Stimulated activated naive CD8-positive, alpha-beta T cell treated with anti-CD3 and anti-CD28 coated beads, Interleukin-15, Interleukin-2, amounts not matched to agents 100 U/mL and 50 U/mL, for 24 hours (primary cell): ENCODE results near the gene DNAAF5.

ENCODE experiments used
- ATAC-seq: fragments of 150-1000 bp; cut with Tn5 transposase; one replicate; pipeline ENCODE4 v1.10.0; 2021
- DNase-seq: peaks from one replicate; pipeline ENCODE4 v3.0.0; 2021

DNAAF5 gene

DNA sequence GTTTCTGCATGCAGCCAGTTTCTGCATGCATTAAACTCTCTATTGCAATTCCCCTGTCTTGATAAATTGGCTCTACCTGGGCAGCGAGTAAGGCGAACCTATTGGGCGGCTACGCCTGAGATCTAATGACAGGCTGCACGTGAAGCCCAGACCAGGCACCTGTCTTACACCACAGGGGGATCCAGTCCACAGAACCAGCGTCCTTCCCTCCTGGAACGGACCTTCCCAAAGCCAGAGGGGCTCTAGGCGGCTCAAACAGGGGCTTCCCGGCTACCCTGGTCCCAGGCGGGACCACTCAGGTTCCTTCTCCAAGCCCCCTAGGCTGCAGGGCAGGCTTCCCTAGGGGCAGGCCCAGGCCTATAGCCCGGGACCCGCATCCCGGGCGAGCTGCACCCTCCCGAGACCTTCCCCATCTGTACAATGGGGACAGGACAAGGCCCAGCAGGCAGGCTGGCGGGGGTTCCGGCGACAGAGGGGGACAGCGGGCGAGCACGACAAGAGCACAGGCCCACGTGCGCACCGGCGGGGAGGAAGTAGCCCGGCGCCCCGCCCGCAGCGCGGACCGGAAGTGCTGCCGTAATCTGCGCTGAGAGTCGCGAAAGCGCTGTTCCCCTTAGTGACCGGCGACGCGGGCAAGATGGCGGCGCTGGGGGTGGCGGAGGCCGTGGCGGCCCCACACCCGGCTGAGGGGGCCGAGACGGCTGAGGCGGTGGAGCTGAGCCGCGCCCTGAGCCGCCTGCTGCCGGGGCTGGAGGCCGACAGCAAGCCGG is at the start of gene DNAAF5:
DNAAF5 (plus strand) TSS at position 616 of the 770 bp plus-strand sequence; CDS start at position 638, 22 bp downstream.
- peak; percentile 91 for DNase-seq
- ATAC-seq = peak; percentile 86

DNA sequence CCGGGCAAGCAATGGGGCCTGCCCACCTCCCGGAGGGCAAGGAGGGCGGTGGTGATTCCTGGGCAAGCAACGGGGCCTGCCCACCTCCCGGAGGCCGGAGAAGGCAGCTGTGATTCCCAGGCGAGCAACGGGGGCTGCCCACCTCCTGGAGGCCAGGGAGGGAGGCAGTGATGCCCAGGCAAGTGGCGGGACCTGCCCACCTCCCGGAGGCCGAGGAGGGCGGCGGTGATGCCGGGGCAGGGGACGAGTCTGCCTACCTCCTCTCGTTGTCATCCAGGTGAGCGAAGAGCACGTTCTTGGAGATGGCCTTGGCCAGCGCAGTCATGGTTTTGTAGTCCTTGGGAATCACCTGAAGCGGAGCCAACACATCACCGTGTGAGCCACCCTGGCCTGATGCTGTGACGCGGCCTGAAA is 49.5 kb upstream of the DNAAF5 start:
- ATAC-seq = no peak
- DNase-seq = no peak

DNA sequence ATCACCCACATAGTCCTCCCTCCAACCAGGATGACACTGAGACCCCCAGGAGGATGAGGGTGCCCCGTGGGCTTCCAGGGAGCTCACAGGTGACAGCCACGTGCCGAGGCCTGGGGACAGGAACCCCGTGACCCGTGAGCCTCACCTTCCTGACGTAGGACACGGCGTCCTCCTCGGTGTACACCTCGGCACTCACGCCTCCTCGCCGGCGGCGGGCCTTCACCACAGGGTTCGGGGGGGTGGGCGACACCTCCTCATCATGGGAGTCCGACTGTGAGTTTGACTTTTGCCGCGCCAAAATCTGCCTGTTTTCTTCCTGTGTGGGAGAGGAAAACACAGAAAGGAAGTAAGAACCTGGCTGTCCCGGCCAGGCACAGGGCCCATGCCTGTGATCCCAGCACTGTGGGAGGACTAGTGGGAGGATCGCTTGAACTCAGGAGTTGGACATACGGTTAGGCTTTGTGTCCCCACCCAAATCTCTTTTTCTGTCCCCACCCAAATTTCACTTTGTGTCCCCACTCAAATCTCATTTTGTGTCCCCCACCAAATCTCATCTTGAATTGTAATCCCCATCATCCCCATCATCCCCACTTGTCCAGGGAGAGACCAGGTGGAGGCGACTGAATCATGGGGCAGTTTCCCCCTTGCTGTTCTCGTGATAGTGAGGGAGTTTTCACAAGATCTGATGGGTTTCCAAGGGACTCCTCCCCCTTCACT is 45.9 kb upstream of the DNAAF5 start:
- DNase-seq = no peak
- no peak for ATAC-seq

DNA sequence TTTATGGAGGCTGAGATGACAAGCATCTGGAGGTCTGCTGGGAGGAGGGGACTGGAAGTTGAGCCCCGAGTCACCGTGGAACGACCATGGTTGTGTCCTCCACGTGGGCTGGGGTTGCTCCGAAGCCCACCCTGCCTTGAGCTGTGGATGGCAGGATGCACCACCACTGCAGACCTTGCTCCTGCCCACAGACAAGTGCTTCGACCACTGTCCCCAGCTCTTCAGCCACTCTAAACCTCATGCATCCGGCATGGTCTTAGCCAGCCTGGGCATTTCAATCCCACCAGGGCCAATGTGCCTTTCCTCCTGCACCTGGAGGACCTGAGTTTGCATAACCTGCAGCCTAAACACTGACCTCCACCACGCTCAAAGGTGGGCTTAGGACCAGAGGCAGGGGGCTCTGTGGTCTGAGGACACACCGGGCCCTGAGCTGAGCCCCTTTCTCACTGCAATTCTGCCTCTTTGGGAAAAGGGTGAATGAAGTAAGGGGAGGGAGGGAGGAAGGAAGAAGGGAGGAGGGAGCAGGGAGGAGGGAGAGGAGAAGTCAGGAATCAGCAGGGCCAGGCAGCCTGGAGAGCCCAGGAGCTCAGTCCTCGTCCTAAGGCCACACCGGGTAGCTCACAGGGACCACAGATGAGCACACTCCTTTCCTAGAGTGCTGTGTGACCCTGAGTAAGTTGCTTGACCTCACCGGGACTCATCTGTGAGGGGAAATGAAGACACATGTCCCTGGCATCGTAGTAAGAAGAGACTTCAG is 44.8 kb upstream of the DNAAF5 start:
- DNase-seq (no peak), ATAC-seq (no peak)

DNA sequence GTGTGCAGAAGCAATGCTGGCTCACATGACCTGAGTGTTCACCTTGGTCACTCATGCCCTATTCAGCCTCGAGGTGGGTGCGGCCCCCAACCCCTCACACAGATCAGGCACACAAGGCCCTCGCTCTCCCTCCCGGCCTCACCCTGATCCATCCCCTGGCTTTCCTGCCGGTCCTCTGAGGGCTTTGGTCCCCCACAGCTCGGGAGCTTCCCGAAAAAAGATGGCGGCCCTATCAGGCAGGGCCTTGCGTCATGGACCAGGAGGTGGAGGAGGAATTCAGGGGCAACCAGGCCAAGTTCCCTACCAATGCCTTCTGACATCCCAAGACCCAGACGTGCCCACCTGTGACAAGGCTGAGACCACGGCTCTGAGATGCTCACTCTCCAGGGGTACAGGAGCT is 43.7 kb upstream of the DNAAF5 start:
- no peak for ATAC-seq
- no peak for DNase-seq

- no peak for ATAC-seq
- no peak for DNase-seq
Observed at GRCh38 chr7:683526-684205, 42.8 kb upstream of the DNAAF5 start.

DNA sequence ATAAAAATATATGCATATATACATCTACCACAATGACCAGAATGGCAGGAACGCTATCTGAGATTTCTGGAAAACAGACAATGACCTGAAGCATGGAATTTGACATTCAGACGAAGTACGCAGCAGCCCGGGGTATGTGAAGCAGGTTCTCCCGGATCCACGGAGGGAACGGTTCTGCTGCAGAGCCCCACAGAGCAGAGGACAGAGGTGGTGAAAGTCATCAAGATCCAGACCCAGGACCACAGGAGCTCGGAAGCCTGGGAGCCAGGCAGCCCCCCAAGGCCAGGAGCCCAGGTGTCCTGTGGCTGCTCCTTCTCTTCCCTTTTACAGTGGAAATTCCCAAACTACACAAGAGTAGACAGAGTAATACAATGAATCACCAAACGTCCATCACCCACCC is 42.1 kb upstream of the DNAAF5 start:
- no peak for ATAC-seq

GRCh38 chr7:685540-685939 is 41.0 kb upstream of the DNAAF5 start:
- no peak for DNase-seq
- no peak for ATAC-seq

More for the DNA sequence above, 42.1 kb upstream of the DNAAF5 start:
- no peak for DNase-seq

- no peak for DNase-seq
- no peak for ATAC-seq
Observed at GRCh38 chr7:690478-691360, 35.8 kb upstream of the DNAAF5 start.

- ATAC-seq = no peak
- DNase-seq = no peak
Observed at GRCh38 chr7:691361-692045, 35.0 kb upstream of the DNAAF5 start.

- DNase-seq (no peak), ATAC-seq (no peak)
Observed at GRCh38 chr7:693280-693679, 33.2 kb upstream of the DNAAF5 start.

DNA sequence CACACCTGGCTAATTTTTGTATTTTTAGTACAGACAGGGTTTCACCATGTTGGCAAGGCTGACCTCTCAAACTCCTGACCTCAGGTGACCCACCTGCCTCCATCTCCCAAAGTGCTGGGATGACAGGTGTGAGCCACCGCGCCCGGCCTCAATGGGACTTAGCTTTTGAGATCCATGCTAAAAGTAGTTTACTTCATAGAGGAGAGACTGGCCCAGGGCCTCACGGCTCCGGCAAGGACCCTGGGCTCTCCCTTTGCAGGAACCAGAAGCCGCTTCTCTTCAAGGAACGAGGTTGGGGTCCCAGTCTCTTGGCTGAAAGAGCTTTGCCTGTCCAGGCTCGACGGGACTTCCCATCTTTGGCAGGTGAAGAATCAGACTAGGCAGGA is 30.1 kb upstream of the DNAAF5 start:
- ATAC-seq (no peak), DNase-seq (no peak)

DNA sequence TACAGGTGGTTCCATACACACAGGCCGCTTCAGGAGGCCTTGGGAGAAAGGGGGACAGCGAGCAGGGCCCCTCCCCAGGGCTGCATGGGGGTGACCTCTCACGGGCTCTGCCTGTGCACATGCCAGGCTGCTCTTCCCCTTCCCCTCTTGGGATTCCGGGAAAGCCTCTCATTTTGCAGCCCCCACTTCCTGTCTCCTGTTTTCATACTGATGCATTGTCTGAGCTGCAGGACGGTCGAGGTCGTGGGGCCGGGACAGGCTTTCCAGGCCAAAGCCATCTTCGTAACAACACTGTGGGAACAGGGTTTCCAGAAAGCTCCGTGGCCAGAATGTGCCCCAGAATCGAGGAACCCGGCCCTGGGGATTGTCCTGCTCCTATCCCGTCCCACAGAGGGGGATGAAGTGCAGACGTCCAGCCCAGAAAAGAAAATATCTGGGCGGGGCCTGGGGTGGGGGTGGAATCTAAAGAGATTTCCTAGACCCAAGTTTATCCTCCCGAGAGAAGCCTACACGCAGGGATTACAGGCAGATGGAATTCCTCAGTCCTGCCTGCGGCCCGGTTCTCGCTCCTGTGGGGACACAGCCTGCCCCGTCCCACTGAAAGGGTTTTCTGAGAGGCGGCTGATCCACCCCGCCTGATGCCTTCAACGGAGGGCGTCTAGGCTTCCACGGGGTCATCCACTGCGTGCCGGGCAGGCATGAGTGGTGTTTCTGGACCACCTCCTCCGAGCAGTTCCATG is 29.5 kb upstream of the DNAAF5 start:
- DNase-seq (no peak), ATAC-seq (no peak)

DNA sequence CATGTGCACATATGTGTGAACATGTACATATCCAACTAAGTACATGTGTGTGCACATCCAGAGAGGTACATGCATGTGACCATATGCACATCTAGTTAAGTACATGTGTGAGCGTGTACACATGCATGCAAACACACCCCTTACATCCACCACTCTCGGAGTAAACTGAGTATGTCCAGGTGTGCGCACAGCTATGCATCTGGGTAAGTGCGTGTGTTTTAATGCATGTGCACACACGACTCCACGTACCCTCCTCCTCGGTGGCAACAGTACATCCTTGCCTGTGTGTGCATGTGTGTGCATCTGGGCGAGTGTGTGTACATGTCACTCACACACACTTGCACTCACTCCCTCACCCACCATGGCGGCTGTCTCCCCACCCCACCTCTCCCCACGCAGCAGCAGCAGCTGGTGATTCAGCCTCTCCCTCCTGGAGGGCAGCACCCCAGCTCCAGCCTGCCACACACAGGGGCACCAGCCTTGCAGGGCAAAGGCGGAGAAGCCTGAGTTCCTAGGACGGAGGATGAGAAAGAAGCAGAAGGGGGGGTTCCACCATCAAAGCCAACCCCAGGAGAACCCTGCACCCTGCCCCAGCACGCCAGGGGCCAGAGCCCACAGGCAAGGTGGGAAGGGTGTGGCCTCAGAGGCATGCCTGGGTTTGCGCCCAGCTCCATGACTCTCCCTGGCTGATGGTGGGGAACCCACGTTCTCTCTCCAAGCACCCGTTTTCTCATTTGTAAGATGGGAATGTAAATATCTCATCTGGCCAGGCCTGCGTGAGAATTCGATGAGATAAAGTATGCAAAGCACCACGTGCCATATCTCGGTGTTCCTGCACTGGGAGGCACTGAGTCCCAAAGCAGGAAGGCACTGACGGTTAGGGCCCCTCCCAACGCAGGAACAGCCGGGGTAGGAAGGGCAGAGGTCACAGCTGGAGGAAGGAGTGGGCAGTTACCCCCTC is 27.7 kb upstream of the DNAAF5 start:
- DNase-seq (no peak), ATAC-seq (no peak)

- no peak for ATAC-seq
Observed at GRCh38 chr7:699476-700170, 26.9 kb upstream of the DNAAF5 start.

GRCh38 chr7:701086-701671 is 25.3 kb upstream of the DNAAF5 start:
- ATAC-seq = no peak
- DNase-seq = no peak

More at GRCh38 chr7:699476-700170, 26.9 kb upstream of the DNAAF5 start:
- DNase-seq = no peak

DNA sequence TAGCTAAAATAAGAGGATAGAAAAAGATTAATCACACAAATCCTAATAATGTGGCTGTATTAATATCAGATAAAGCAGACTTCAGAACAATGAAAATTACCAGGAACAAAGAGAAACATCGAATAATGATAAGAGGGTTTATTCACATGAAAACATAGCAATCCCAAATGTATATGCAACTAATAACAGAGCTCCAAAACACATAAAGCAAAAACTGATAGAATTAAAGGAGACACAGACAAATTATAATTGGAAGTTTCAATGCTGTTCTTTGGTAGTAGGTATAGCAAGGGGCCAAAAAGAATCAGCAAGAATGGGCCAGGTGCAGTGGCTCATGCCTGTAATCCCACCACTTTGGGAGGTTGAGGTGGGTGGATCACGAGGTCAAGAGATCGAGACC is 23.4 kb upstream of the DNAAF5 start:
- ATAC-seq = no peak
- no peak for DNase-seq

GRCh38 chr7:706721-707120 is 19.8 kb upstream of the DNAAF5 start:
- no peak for DNase-seq
- no peak for ATAC-seq
